Kidney tubule cell (primary cell): ENCODE results near the gene KCNE1.
A peak's percentile ranks its signal among the peaks of the same experiment; 100 is the strongest.
"Not testable (repeated sequence)": the region's sequence is repeated elsewhere in the genome, so short reads cannot be mapped to it uniquely, and the experiment has no call there.

Source experiments
- DNase-seq: peaks from one replicate; pipeline ENCODE4 v3.0.0-alpha.2; 2018; ENCODE audit warnings: low spot score

The KCNE1 gene

DNA sequence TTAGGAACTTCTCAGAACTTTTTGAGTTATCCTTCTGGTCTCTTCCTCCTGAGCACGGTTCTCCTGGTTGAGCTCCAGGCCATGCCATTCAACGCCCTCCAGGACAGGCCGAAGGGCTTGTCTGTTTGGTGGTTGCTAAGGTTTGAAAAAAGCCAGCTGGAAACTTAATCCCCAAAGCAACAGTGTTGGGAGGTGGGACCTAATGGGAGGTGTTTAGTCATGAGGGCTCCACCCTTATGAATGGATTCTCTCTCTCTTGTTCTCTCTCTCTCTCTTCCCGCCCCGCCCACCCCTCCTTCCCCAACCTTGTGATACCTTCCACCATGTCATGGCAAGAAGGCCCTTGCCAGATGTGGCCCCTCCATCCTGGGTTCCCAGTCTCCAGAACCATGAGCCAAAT lies 829 bp downstream of the KCNE1 start:
- no peak for DNase-seq

DNA sequence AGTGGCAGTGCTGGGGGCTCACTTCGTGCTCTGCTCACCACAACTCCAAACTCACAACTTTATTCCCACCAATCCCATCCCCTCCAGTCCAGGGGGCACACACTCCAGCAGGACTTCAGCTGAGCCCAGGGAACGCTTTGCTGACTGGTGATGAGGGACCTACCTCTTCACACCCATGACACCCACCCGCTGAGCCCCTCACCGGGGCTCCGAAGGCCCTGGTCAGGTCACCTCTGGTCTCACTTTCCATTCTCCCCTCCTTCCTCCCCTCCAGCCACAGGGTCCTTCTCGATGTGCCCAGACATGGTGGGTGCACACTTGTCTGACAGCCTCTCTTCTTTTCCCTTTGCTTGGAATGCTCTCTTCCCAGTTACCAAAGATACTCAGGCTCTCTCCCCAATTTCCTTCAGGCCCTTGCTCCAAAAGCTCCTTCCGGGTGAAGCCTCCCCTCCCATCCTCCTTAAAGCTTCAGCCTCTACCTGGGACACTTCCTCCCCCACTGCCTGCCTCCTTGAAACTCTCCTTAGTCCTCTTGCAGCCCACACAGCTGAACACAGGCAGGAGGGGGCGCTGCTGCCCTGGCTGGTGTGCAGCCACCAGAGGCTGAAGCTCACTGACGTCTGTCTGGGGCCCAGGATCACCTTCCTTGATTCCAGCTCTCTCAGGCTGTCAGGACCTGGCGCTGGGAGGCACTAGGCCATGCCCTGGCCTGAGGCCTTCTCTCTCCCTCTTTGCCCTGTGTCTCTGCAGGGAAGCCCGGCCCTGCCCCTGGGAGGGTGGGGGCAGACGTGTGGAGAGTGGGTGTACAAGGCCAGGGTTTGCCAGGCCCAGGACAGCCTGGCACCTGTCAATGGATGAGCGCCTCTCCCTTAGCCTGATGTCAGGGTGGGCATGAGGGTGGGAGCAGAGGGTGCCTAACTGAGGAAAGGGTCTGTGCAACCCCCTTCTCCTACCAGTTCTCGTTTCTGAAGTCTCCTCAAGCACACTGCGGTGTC lies 1.6 kb downstream of the KCNE1 start:
- DNase-seq, result peak; percentile 77

DNA sequence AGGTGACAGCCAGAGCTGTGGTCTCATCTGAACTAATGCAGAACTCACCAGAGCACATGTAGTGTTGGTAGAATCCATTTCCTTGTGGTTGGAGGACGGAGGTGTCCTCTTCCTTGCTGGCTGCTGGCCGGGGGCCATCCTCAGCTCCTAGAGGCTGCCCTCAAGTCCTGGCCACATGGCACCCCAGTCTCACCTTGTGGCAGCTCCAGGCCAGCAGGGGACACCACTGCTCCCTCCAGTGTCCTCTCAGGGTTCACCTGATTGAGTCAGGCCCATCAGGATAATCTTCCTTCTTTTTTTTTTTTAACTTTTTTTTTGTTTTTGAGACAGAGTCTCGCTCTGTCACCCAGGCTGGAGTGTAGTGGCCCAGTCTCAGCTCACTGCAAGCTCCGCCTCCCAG lies 2.9 kb downstream of the KCNE1 start:
- DNase-seq, result no peak

DNA sequence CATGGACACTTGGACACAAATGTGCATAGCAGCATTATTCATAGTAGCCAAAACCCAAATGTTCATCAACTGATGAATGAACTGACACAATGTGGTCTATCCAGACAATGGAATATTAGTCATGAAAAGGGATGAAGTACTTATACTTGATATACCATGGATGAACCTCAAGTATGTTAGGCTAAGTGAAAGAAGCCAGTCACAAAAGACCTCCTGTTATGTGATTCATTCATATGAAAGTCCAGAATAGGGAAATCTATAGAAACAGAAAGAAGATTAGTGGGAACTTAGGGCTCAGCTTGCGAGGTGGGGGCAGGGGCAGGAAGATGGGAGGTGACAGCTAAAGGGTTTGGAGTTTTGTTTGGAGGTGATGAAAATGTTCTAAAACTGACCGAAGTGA lies 7.4 kb downstream of the KCNE1 start:
- DNase-seq, result no peak

DNA sequence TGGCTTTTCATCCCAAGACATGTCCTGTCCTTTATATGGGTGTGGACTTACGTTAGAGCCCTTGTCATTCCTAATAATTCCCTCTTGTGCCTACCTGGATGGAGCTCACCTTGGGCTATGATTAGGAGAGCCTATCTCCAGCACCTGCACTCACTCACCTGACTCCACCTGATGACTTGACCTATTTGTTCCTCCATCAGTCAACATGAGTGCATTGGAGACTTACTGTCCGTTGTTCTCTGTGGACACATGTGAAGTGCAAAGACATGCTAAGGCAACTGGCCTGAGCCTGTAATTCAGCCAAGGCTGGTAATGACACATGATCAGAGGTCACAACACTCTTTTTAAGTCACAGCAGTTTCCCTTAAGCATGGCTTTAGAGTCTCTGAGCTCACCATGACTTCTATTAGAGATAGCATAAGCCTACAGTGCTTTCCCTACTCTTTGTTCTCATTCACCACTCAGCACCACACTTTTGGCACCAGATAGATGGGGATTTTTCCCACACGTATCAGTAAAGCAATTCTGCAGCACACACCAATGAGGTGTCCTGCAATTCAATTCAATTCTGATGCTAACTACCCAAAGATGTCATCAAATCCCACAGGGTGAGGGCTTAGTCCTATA lies 9.4 kb downstream of the KCNE1 start:
- DNase-seq, result no peak

DNA sequence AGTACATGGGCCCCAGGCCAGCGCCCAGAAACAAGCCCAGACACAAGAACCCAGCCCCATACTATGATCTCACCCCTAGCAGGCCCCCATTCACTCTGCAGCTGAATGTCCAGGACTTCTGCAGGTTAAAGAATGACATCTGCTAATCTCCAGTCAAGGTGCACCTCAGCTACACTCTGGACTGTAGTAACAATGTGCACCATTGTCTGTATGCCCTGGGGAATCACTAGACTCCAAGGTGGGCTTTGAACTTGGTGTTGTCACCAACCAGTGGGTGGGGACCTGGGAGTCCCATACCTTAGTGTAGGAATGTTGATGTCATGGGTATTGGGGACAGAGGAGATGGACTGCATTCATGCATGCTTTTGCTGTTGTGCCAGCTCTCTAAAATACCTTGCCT lies 10.3 kb downstream of the KCNE1 start:
- no peak for DNase-seq

DNA sequence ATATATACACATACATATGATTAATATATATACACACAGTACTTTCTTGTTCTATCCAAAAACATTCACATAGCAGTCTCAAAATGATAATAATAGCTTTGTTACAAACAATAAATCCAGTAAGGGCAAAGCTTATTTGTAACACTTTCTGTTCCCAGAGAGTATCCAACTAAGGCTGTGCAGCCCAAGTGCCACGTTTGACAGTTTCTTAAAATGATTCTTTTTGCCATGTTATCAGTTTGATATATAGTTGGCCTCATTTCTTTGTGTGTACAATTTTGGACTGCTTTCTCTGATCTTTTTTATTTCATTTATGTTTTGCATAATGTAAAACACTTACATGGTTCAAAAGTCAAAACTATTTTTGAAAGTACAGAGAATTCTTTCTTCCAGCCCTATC lies 11.8 kb downstream of the KCNE1 start:
- DNase-seq, result no peak

DNA sequence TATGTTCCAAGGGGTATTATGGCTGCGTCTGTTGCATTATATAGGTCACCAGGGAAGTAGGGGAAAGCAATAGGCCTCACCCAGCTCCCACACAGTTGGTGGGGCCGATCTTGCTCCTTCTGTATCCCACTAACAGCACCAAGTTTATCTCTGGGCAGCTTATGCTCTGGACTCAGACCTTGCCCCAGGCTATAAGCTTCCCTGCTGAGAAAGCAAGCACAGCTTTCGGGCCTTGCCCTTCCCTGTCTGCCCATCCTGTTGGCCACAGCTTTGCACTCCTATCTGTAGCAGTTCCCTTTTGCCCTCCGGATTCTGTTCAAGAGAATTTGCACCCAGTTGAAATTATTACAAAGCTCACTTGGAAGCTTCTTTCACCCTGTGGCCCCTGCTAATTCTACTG lies 12.9 kb downstream of the KCNE1 start:
- DNase-seq, result no peak

DNA sequence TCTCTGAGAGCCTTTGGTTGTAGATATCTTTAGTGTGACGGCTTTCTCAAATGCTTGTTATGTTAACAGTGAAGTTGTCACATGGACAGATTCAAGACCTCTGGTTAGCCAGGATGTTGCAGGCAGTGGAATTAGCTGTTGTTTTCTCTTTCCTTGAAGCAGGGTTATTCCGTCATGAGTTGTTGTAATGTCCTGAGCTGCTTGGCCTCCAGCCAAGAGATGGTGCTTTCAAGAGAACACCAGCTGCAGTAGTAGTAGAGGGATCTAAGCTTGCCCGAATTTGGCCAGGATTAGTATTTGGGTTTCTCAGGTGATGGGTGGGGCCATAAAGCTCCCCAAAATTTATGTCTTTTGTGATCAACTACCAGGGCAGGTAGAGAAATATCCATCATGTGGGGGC lies 13.4 kb downstream of the KCNE1 start:
- no peak for DNase-seq

DNA sequence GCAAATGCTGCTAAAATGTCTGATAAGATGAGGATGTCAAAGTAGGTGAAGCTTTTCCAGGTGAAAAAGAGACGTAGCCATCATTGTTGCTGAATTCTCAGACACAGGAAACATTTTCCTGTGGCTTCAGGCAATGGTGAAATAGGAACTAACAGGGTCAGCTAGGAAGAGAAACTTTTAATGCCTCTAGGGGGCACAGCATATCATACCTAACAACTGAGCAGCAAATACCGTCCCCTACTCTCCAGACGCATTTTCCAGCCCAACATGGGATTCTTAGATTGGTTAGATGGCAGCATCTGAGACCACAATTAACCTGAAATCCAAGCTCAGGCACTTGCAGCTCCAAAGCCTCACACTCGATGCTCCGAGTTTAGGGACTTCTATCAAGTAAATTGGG lies 28.2 kb downstream of the KCNE1 start:
- not testable (repeated sequence) for DNase-seq

DNA sequence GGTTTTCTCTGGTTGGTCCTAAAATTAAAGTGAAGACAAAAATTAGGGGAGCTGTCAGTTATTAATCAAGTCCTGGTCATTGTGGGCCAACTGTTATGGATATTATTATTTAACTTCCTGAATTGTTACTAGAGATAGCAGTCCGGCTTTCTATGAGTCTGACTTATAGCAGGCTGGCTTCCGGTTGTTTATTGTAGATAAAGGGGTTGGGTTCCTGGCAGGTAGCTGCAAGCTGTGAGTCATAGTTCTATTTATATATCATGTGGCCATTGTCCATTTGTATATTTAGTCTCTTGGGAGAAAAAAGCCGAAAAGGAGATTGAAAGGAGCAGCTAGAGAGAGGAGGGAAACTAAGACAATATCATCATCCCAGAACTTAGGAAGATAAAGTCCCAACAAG lies 28.6 kb downstream of the KCNE1 start:
- DNase-seq, result not testable (repeated sequence)

DNA sequence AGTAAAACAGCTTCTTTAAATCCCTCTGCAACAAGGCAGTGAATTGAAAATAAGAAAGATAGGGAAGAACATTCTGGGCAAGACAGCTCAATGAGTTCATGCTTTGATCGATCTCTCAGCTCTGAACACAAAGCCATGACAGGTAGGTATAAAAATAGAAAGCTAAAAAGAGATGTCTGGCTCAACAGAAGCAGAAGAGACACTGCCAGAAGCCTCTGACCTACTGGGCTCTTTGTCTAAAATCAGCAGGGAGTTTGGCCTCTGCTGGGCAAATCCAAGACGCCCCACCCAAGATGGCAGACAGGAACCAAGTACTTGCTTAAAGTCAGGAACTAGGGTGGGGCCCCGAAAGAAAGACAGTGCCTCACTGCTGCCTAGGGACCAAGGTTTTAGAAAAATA lies 44.7 kb downstream of the KCNE1 start:
- not testable (repeated sequence) for DNase-seq

DNA sequence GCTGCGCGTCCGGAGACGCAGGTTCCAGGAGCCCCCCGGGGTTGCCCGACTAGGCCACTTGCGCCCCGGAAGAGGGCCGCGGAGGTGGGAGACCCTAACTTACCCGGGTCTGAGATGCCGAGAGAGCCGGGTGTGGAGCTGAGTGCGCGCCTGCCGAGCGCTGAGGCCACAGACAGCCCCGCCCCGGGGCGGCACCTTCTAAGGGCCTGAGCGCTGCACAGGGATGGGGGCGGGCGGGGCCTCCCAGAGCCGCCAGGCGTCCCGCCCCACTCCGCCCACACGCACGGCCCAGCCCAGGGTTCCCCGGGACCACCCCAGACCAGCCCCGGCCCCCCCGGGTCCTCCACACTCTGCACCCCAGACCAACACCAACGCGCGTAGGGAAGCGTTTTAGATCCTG lies 52.6 kb downstream of the KCNE1 start:
- DNase-seq, result not testable (repeated sequence)

DNA sequence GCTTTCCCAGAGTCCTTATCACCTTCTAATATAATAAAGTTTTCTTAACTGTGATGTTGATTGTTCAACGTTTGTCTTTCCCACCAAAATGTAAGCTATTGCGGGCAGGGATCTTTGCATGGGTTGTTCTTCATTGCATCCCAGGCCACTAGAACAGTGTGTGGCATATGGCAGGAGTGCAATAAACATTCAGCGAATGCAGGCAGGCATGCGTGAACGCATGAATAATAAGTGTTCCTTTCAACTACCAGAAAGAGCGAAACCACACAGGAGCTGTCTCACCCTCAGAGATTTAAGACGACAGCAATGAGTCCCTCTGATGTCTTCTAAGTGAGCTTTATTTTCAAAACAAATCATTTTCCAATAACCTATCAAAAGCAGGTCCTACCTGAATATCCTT lies 53.7 kb downstream of the KCNE1 start:
- DNase-seq, result not testable (repeated sequence)

DNA sequence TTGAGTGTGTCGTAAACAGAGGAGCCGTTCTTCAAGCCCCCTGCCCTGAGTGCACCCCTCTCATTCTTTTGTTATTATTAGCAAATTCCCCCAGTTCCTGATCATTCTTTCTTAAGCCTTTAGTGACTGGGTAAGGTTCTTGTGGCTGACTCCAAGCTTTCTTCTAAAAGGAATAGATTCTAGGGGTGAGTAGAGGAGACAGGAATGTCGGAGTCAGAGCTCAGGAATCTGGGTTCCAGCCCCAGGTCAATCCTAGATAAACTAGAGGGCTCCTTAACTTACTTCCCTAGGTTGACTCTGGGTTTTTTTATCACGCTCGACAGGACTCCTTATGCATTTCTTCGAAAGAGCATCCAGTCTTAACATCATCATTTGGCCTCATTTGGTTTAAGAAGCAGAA lies 55.8 kb downstream of the KCNE1 start:
- not testable (repeated sequence) for DNase-seq

DNA sequence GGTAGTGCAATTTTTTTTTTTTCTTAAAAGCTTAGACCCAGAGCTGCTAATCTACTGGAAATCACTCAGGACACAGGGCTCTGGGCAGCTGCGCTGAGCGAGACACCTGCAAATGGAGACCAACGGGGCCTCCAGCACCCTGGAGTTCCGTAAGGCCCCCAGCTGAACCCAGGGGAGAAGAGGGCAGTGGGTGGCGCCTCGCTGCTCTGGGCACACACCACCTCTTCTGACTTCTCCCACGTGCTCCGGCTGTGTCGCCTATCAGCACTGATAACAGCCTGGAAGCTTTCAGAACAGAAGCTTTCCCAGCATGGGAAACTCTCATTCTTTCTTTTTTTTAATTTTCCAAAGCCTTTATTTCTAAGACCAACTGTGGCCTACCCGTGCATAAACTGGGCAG lies 56.4 kb downstream of the KCNE1 start:
- DNase-seq, result not testable (repeated sequence)

DNA sequence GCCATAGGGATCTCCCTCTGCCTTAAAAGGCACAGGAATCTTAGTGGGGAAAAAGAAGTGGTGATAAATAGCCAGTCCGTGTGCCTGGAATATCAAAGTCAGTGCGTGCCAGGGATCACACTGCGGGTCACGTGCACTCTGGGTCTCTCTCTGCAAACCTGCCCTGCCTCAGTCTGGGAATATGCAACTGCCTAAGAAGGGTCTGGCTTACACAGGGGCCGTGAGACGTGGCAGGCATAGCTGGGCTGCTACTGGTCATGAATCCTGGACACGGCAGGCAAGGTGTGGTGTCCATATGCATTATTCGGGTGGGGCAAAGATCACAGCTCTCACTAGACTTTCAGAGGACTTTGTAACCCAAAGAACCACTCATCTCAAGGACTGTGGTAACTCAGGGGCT lies 65.0 kb downstream of the KCNE1 start:
- DNase-seq, result not testable (repeated sequence)

DNA sequence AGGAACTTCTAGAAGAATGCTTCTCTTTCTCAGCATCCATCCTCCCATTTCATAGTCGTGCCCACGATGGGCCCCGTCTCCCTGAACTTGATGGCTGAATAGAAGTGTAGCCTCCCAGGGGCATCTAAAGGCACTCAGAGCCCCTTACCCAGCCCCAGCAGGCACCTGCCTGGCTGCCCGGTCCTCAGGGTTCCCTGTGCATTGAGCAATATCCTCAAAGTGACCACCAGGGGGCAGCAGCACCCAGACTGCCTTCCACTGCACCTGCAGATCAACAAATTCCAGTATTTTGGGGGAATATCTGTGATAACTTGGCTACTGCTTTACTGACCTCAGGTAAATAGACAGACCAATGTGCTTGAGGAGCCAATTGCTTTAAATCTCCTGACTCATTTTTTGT lies 68.5 kb downstream of the KCNE1 start:
- not testable (repeated sequence) for DNase-seq

DNA sequence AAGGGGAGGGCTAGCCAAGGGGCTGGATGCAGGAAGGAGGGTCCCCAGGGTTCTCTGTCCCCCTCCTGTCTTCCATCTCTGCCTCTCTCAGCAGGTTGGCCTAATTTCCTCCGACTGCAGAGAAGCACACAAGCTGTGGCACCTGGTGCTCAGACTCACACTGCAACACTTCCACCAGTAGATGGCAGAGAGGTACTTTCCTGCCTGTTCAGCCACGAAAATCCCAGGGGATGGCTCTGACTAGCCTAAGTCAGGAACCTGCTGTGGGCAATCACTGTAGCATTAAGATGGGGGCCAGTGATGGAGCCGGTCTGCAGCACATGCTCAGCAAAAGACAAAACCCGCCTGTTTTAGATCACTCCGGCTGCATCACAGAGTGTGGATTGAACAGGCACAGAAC lies 82.3 kb downstream of the KCNE1 start:
- DNase-seq, result not testable (repeated sequence)

DNA sequence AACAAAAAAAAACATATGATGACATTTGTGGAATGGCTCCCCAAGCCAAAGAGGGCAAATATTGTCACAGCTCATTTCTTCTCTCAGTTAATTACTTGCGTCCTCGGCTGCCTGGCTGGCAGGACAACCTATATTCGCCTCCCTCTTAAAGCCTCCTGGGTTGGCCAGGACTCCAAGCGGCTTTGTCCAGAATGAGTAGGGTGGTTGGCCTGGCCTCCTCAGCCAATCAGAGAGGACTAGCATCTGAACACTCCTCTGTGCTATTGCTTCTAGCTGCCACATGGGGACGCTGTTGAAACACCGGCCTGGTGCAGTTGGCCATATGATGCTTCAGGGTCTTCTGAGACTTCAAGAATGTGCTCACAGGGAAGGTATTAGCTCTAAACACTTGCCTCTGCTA lies 83.6 kb downstream of the KCNE1 start:
- not testable (repeated sequence) for DNase-seq

DNA sequence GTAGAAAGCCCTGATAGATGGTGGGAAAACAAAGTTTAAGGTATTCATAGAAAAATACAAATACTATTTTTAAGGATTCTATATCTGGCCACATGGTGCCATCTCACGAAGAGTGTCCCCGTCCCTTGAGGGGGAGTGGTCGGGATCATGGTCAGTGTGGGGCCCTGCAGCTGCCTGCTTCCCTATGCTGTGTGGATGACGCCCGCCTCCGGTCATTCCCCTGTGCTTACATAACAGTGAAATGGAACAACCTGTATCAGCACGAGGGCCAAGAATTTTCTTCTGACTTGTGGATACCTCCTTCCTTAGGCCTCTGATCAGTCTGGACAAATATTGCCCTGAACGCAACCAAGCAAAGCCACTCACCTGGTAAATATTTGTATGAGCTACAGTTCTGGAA lies 84.7 kb downstream of the KCNE1 start:
- DNase-seq, result not testable (repeated sequence)

DNA sequence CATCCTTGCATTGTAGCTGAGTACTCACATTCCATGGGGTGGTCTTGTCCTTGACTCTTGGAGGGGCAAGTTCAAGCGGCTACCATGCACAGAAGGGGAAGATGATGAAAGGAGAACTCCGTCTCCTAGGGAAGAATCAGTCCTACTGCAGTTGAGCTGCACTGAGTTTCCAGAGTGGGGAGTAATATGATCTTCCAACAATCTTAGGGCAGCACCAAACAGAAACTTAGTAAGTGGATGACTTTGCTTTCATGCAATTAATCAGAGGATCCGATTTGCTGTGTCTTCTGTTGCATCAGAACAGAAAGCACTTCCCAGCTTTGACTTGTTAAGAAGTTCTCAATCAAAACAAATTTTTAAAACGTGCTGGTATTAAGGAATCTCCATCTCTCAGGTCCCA lies 88.2 kb downstream of the KCNE1 start, which contains the start of gene SMIM34:
SMIM34 (minus strand) TSS at position 147 of the 400 bp plus-strand sequence; CDS start at position 35, 112 bp downstream.
- DNase-seq, result not testable (repeated sequence)

DNA sequence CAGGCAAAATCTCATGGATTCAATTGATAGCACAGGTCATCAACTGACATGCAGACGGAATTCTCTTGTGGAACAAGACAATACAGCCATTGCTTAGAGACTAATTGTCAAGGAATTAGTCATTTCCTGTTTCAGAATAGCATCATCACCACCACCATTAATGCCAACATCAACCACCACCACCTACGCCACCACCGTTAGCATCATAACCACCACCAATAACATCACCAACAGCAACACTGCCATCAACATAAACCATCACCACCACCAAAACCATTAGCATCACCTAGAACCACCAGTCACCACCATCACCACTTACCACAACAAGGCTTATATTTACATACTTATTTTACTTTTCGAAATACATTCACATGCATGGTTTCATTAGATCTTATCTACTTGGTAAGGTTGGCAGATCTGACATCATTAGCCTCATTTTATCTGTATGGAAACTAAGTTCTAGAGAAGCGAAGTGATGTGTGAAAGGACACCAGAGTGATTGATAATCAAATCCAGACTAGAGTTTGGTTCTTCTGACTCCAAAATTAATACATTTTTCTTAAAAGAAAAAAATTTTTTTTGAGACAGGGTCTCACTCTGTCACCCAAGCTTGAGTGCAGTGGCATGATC lies 94.4 kb downstream of the KCNE1 start:
- DNase-seq, result not testable (repeated sequence)
